A549 (cell line): ENCODE results near the gene CD19. TPM values are rescaled to one million over a fixed set of nuclear protein-coding genes. Genes with fewer than 3 reads are reported as not detected.

Experiments used
- ATAC-seq, 2 experiments: fragments of 200-7000 bp in 1 of 2; fragments of >200 bp in 1 of 2; cut with Nextera tagmentation in 1 of 2; cut with Tn5 transposase in 1 of 2; 3 replicates each; pipeline versions ENCODE4 v1.8.0 to v1.9.1; 2018 to 2020; ENCODE audit warnings: mild to moderate bottlenecking in 1 of 2, moderate library complexity in 1 of 2
- CTCF ChIA-PET: fragments of 300-600 bp; sonication (Branson Sonifier 250); formaldehyde crosslinking; extraction: SDS; loops from one replicate; lab custom pipeline; 2021; ENCODE audit warnings: antibody characterized with exemption, inconsistent platforms; lab: Yijun Ruan, JAX
- POLR2A ChIA-PET: fragments of 350-600 bp; formaldehyde crosslinking; extraction: SDS; loops from one replicate; lab custom pipeline; 2021; ENCODE audit warnings: antibody characterized with exemption, inconsistent platforms; lab: Yijun Ruan, JAX
- DNase-seq, 2 experiments: peaks; one replicate each; pipeline versions ENCODE4 v3.0.0 to v3.0.0-alpha.2; 2011 to 2016; ENCODE audit warnings: low read depth in 1 of 2, low spot score in 1 of 2
- FAIRE-seq: peaks from 2 replicates; lab custom pipeline; 2011; peaks lifted over from hg19 to GRCh38; lab: Jason Lieb, UNC
- H3K27ac ChIP-seq, 2 experiments: fragments of >200 bp; sonication (Bioruptor Twin); formaldehyde crosslinking; 3 replicates each; pipeline ENCODE4 v1.5.1; 2016 to 2017
- H3K4me1 ChIP-seq: fragments of >200 bp; sonication (Bioruptor Twin); formaldehyde crosslinking; 3 replicates; pipeline ENCODE4 v1.6.1; 2016
- H3K4me2 ChIP-seq: fragments of >200 bp; sonication (Bioruptor Twin); formaldehyde crosslinking; 3 replicates; pipeline ENCODE4 v1.6.1; 2016
- H3K4me3 ChIP-seq: fragments of >200 bp; sonication (Bioruptor Twin); formaldehyde crosslinking; 3 replicates; pipeline ENCODE4 v1.5.1; 2016
- H3K9me3 ChIP-seq: fragments of >200 bp; sonication (Bioruptor Twin); formaldehyde crosslinking; 3 replicates; pipeline ENCODE4 v1.6.1; 2016
- BHLHE40 ChIP-seq: IDR thresholded peaks from 2 replicates; pipeline ENCODE4 v1.6.1; 2012; ENCODE audit warnings: low read depth, low read length, inconsistent platforms
- CBX2 ChIP-seq: fragments of 200-600 bp; sonication (generic); IDR thresholded peaks from 2 replicates; pipeline ENCODE4 v1.6.1; 2016; ENCODE audit warnings: low read depth, mild to moderate bottlenecking, borderline replicate concordance
- CHD2 ChIP-seq: fragments of 150-350 bp; IDR thresholded peaks from 2 replicates; pipeline ENCODE4 v1.6.1; 2014; ENCODE audit warnings: low read length; ENCODE audit not compliant: partially characterized antibody
- CHD4 ChIP-seq: fragments of 200-600 bp; sonication (generic); IDR thresholded peaks from 2 replicates; pipeline ENCODE4 v1.6.1; 2016; ENCODE audit warnings: antibody characterized with exemption, mild to moderate bottlenecking, borderline replicate concordance
- EHF ChIP-seq: fragments of 250-450 bp; sonication (Bioruptor Pico); IDR thresholded peaks from 2 replicates; pipeline ENCODE4 v1.5.0; 2020; ENCODE audit warnings: mild to moderate bottlenecking
- EHMT2 ChIP-seq: fragments of 200-600 bp; sonication (generic); IDR thresholded peaks from 2 replicates; pipeline ENCODE4 v1.6.1; 2016; ENCODE audit warnings: antibody characterized with exemption, low read depth, mild to moderate bottlenecking, moderate library complexity
- EP300 ChIP-seq, 2 experiments: fragments of >200 bp; sonication (Bioruptor Twin); formaldehyde crosslinking; IDR thresholded peaks; 2 replicates in 1 of 2; 3 replicates in 1 of 2; pipeline ENCODE4 v1.6.1; 2016 to 2017
- ESRRA ChIP-seq: fragments of 150-350 bp; IDR thresholded peaks from 2 replicates; pipeline ENCODE4 v1.6.1; 2014; ENCODE audit warnings: mild to moderate bottlenecking, low read length, borderline replicate concordance
- FOSB ChIP-seq: fragments of 250-450 bp; sonication (Bioruptor Pico); IDR thresholded peaks from 2 replicates; pipeline ENCODE4 v1.5.0; 2020; ENCODE audit warnings: mild to moderate bottlenecking, moderate library complexity
- HDAC2 ChIP-seq: fragments of 200-600 bp; sonication (generic); IDR thresholded peaks from 2 replicates; pipeline ENCODE4 v1.6.1; 2016
- HEYL ChIP-seq: fragments of 250-450 bp; sonication (Bioruptor Pico); IDR thresholded peaks from 2 replicates; pipeline ENCODE4 v1.8.0; 2021; ENCODE audit warnings: mild to moderate bottlenecking, moderate library complexity
- HOXB5 ChIP-seq: fragments of 250-450 bp; sonication (Bioruptor Pico); IDR thresholded peaks from 2 replicates; pipeline ENCODE4 v1.5.0; 2020; ENCODE audit warnings: mild to moderate bottlenecking, moderate library complexity
- JUNB ChIP-seq: fragments of >200 bp; sonication (Bioruptor Twin); formaldehyde crosslinking; IDR thresholded peaks from 2 replicates; pipeline ENCODE4 v1.6.1; 2016
- MAFK ChIP-seq: fragments of 450-650 bp; IDR thresholded peaks from 2 replicates; pipeline ENCODE4 v1.6.1; 2014; ENCODE audit not compliant: partially characterized antibody
- MAZ ChIP-seq: fragments of 150-350 bp; IDR thresholded peaks from 2 replicates; pipeline ENCODE4 v1.6.1; 2014; ENCODE audit warnings: antibody characterized with exemption, low read depth, low read length, borderline replicate concordance
- NFE2L2 ChIP-seq: fragments of 150-350 bp; conservative IDR thresholded peaks from 2 replicates; pipeline ENCODE4 v1.6.1; 2014; ENCODE audit warnings: low read length
- NPAS2 ChIP-seq: fragments of 250-450 bp; sonication (Bioruptor Pico); IDR thresholded peaks from 2 replicates; pipeline ENCODE4 v1.8.0; 2022; ENCODE audit warnings: mild to moderate bottlenecking, moderate library complexity, borderline replicate concordance
- NR3C1 ChIP-seq: fragments of >200 bp; sonication (Bioruptor Twin); formaldehyde crosslinking; IDR thresholded peaks from 3 replicates; pipeline ENCODE4 v1.6.1; 2017
- PHF8 ChIP-seq: fragments of 200-600 bp; sonication (generic); IDR thresholded peaks from 2 replicates; pipeline ENCODE4 v1.6.1; 2016; ENCODE audit warnings: low read depth, mild to moderate bottlenecking, antibody characterized with exemption, moderate library complexity, borderline replicate concordance
- RAD21 ChIP-seq, 2 experiments: fragments of >200 bp in 1 of 2; sonication (Bioruptor Twin) in 1 of 2; formaldehyde crosslinking in 1 of 2; IDR thresholded peaks in 1 of 2; conservative IDR thresholded peaks in 1 of 2; 2 replicates in 1 of 2; 3 replicates in 1 of 2; pipeline ENCODE4 v1.6.1; 2012 to 2018; ENCODE audit warnings: inconsistent platforms in 1 of 2
- RCOR1 ChIP-seq: fragments of 150-350 bp; IDR thresholded peaks from 2 replicates; pipeline ENCODE4 v1.6.1; 2014; ENCODE audit warnings: antibody characterized with exemption, low read length, low read depth
- RFX5 ChIP-seq: fragments of 450-650 bp; IDR thresholded peaks from 2 replicates; pipeline ENCODE4 v1.7.1; 2014; ENCODE audit warnings: antibody characterized with exemption, mild to moderate bottlenecking, moderate library complexity
- RNF2 ChIP-seq: fragments of 200-600 bp; sonication (generic); IDR thresholded peaks from 2 replicates; pipeline ENCODE4 v1.6.1; 2016; ENCODE audit warnings: low read depth, mild to moderate bottlenecking, antibody characterized with exemption, moderate library complexity, borderline replicate concordance
- SMC3 ChIP-seq: fragments of >200 bp; sonication (Bioruptor Twin); formaldehyde crosslinking; IDR thresholded peaks from 3 replicates; pipeline ENCODE4 v1.6.1; 2018; ENCODE audit warnings: inconsistent platforms
- SREBF2 ChIP-seq: fragments of 450-650 bp; IDR thresholded peaks from 2 replicates; pipeline ENCODE4 v1.6.1; 2014; ENCODE audit warnings: mild to moderate bottlenecking, moderate library complexity
- TFCP2L1 ChIP-seq: fragments of 250-450 bp; sonication (Bioruptor Pico); IDR thresholded peaks from 2 replicates; pipeline ENCODE4 v1.5.0; 2021; ENCODE audit warnings: mild to moderate bottlenecking
- ZC3H11A ChIP-seq: fragments of 450-650 bp; IDR thresholded peaks from 2 replicates; pipeline ENCODE4 v1.6.1; 2014; ENCODE audit warnings: antibody characterized with exemption, mild to moderate bottlenecking
- ZSCAN20 ChIP-seq: fragments of 250-450 bp; sonication (Bioruptor Pico); IDR thresholded peaks from 2 replicates; pipeline ENCODE4 v1.8.0; 2022; ENCODE audit warnings: mild to moderate bottlenecking, moderate library complexity
- WGBS: methylation state at CpG from one replicate; pipeline ENCODE4 v1.1.6; 2017; ENCODE audit errors: missing lambda C conversion rate; 5-methylcytosine and 5-hydroxymethylcytosine counted together
- polyA plus RNA-seq, 4 experiments: library from polyadenylated mRNA; depleted of rRNA in 3 of 4; stranded (reverse); fragments of >200 nt; fragmentation: RNase III in 1 of 4; extraction: RNeasy Plus Mini Kit Qiagen cat#74134 plus additional on column Dnase treatment in 1 of 4; gene quantifications; 2 replicates in 3 of 4; 3 replicates in 1 of 4; pipeline ENCODE4 v1.2.3, GENCODE V29; 2011 to 2017
- TF ChIP-seq, protein P1 (sequence below): fragments of >200 bp; sonication (Bioruptor Twin); formaldehyde crosslinking; IDR thresholded peaks from 3 replicates; pipeline ENCODE4 v1.6.1; 2016
- TF ChIP-seq, protein P2 (sequence below): fragments of 150-350 bp; IDR thresholded peaks from 2 replicates; pipeline ENCODE4 v1.6.1; 2014; ENCODE audit warnings: low read depth, mild to moderate bottlenecking, low read length
- TF ChIP-seq, protein P3 (sequence below): fragments of >200 bp; sonication (Bioruptor Twin); formaldehyde crosslinking; IDR thresholded peaks from 3 replicates; pipeline ENCODE4 v1.5.1; 2016
- TF ChIP-seq, protein P4 (sequence below): fragments of 450-650 bp; IDR thresholded peaks from 2 replicates; pipeline ENCODE4 v1.6.1; 2014; ENCODE audit warnings: antibody characterized with exemption
- TF ChIP-seq, protein P5 (sequence below): fragments of 250-450 bp; sonication (Bioruptor Pico); IDR thresholded peaks from 2 replicates; pipeline ENCODE4 v1.5.0; 2020; ENCODE audit warnings: low read depth, mild to moderate bottlenecking, moderate library complexity

CD19 gene
- polyA plus RNA-seq, 2 of the 4 experiments (the other 2 are of a cell fraction) = not detected

DNA sequence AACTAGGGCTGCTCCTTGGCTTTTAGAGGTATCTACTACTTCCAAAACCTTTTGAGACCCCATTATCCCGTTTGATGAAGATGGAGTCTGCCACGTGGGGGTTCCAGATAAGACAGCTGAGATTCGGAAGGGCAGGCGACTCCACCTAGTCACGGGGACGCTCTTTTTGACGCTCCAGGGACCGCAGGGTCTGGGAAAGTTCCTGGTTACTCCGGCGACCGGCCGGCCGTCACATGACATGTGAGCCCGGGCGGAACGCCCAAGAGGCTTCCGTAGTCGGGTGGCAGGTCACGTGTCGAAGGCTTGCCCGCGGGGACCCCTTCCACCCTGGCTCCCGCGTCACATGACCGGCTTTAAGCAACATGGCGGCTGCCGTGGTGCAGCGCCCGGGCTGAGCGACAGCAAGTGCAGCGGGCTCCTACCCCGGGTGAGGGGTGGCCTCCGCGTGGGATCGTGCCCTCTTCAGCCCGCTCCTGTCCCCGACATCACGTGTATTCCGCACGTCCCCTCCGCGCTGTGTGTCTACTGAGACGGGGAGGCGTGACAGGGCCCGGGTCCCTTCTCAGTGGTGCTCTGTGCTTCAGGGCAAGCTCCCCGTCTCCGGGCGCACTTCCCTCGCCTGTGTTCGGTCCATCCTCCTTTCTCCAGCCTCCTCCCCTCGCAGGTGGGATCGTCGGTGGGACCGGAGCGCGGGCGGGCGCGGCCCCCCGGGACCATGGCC, 42.8 kb downstream of the CD19 start, which contains the start of gene SPNS1 (continued):
- peak; percentile 76 for TF ChIP-seq PHF8
- TF ChIP-seq, protein P1, sequence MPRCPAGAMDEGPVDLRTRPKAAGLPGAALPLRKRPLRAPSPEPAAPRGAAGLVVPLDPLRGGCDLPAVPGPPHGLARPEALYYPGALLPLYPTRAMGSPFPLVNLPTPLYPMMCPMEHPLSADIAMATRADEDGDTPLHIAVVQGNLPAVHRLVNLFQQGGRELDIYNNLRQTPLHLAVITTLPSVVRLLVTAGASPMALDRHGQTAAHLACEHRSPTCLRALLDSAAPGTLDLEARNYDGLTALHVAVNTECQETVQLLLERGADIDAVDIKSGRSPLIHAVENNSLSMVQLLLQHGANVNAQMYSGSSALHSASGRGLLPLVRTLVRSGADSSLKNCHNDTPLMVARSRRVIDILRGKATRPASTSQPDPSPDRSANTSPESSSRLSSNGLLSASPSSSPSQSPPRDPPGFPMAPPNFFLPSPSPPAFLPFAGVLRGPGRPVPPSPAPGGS = peak; percentile 77; the same call in 2 of the 3 replicates
- no peak for TF ChIP-seq MAFK
- no peak for TF ChIP-seq RNF2
- TF ChIP-seq HDAC2 = peak; percentile 98
- TF ChIP-seq MAZ = no peak
- no peak for TF ChIP-seq ZC3H11A
- TF ChIP-seq, protein P2, sequence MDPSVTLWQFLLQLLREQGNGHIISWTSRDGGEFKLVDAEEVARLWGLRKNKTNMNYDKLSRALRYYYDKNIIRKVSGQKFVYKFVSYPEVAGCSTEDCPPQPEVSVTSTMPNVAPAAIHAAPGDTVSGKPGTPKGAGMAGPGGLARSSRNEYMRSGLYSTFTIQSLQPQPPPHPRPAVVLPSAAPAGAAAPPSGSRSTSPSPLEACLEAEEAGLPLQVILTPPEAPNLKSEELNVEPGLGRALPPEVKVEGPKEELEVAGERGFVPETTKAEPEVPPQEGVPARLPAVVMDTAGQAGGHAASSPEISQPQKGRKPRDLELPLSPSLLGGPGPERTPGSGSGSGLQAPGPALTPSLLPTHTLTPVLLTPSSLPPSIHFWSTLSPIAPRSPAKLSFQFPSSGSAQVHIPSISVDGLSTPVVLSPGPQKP = no peak
- no peak for TF ChIP-seq RAD21 (conservative IDR thresholded peaks at IDR 0.05 in 1 of 2, IDR thresholded peaks at IDR 0.05 in 1 of 2)
- TF ChIP-seq CBX2 = no peak
- no peak for TF ChIP-seq RFX5
- no peak for TF ChIP-seq SREBF2
- no peak for TF ChIP-seq ESRRA
- TF ChIP-seq BHLHE40 = peak; percentile 70; the same call in 1 of the 2 replicates
- TF ChIP-seq NPAS2 (CRISPR knock-in tag) = peak; percentile 97
- TF ChIP-seq SMC3 = no peak
- no peak for TF ChIP-seq NR3C1
- TF ChIP-seq EHMT2 = no peak
- TF ChIP-seq ZSCAN20 (CRISPR knock-in tag) = no peak
- no peak for TF ChIP-seq HEYL (CRISPR knock-in tag)
- TF ChIP-seq HOXB5 (CRISPR knock-in tag) = no peak
- TF ChIP-seq FOSB (CRISPR knock-in tag) = no peak
- TF ChIP-seq, protein P3, sequence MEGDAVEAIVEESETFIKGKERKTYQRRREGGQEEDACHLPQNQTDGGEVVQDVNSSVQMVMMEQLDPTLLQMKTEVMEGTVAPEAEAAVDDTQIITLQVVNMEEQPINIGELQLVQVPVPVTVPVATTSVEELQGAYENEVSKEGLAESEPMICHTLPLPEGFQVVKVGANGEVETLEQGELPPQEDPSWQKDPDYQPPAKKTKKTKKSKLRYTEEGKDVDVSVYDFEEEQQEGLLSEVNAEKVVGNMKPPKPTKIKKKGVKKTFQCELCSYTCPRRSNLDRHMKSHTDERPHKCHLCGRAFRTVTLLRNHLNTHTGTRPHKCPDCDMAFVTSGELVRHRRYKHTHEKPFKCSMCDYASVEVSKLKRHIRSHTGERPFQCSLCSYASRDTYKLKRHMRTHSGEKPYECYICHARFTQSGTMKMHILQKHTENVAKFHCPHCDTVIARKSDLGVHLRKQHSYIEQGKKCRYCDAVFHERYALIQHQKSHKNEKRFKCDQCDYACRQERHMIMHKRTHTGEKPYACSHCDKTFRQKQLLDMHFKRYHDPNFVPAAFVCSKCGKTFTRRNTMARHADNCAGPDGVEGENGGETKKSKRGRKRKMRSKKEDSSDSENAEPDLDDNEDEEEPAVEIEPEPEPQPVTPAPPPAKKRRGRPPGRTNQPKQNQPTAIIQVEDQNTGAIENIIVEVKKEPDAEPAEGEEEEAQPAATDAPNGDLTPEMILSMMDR = no peak
- no peak for TF ChIP-seq EHF (CRISPR knock-in tag)
- no peak for TF ChIP-seq JUNB

DNA sequence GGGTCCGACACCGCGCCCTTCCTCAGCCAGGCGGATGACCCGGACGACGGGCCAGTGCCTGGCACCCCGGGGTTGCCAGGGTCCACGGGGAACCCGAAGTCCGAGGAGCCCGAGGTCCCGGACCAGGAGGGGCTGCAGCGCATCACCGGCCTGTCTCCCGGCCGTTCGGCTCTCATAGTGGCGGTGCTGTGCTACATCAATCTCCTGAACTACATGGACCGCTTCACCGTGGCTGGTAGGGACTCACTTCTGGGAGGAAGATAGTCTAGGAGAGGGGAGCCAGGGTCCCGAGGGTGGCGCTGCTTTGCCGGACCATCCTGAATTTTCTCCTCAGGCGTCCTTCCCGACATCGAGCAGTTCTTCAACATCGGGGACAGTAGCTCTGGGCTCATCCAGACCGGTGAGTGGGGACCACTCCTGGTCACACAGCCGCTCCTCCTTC, 43.4 kb downstream of the CD19 start:
- 47% methylated on average over 11 of the region's 30 CpGs for WGBS
- Histone ChIP-seq H3K9me3 (no peaks in the 10 kb centered on the region), H3K4me3 (peak overlapping the region; percentile 65), H3K27ac (peak overlapping the region; percentile 87 to 88), H3K4me1 (peaks cover 9% of the 10 kb centered on the region; the same call in 2 of the 3 replicates), H3K4me2 (peak overlapping the region; percentile 73)
- DNase-seq (no peak), FAIRE-seq (no peak), ATAC-seq (peak; percentile 36 to 41; a peak in 5 of 6 replicates)
- ChIA-PET POLR2A (no interaction called here), CTCF (interaction anchor here (0.6 to 0.7 kb wide), 2 partner anchors 23 to 31 kb away, joined by 3 to 4 read pairs; no protein-coding TSS in a partner anchor)
- TF ChIP-seq, protein P4, sequence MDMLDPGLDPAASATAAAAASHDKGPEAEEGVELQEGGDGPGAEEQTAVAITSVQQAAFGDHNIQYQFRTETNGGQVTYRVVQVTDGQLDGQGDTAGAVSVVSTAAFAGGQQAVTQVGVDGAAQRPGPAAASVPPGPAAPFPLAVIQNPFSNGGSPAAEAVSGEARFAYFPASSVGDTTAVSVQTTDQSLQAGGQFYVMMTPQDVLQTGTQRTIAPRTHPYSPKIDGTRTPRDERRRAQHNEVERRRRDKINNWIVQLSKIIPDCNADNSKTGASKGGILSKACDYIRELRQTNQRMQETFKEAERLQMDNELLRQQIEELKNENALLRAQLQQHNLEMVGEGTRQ = no peak
- TF ChIP-seq RCOR1 (no peak), EP300 (IDR thresholded peaks at IDR 0.05) (no peak), MAFK (no peak), FOSB (CRISPR knock-in tag) (no peak), TFCP2L1 (no peak), NFE2L2 (no peak), CHD2 (no peak), CHD4 (no peak), RFX5 (no peak), MAZ (no peak)
- TF ChIP-seq, protein P5, sequence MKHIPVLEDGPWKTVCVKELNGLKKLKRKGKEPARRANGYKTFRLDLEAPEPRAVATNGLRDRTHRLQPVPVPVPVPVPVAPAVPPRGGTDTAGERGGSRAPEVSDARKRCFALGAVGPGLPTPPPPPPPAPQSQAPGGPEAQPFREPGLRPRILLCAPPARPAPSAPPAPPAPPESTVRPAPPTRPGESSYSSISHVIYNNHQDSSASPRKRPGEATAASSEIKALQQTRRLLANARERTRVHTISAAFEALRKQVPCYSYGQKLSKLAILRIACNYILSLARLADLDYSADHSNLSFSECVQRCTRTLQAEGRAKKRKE (CRISPR knock-in tag) = no peak
- TF ChIP-seq, protein P1 = no peak
